ENCODE results near the gene CXXC1. TPM values are rescaled to one million over a fixed set of nuclear protein-coding genes. Genes with fewer than 3 reads are reported as not detected.

Gene CXXC1
- total RNA-seq, 2 experiments from 2014 or later, result 136 to 158 TPM

- Mint-ChIP-seq H3K27me3 (ENCODE audit: low read depth) (no peaks in the 10 kb centered on the region), H3K4me3 (peak overlapping the region; percentile 96), H3K9me3 (ENCODE audit: insufficient read depth) (no peaks in the 10 kb centered on the region), H3K36me3 (ENCODE audit: low read depth) (peaks cover 77% of the 10 kb centered on the region), H3K27ac (peak overlapping the region; percentile 94), H3K4me1 (ENCODE audit: low read depth) (peaks cover 70% of the 10 kb centered on the region)
- DNase-seq, result no peak
- ATAC-seq, result no peak
- ChIA-PET POLR2A (interaction anchor here (0.8 to 1.8 kb wide), 11 partner anchors 7 to 747 kb away, joined by 3 to 11 read pairs (median 5); partner anchors contain the start of genes CFAP53 and SMAD4), CTCF (interaction anchor here (0.8 to 3.3 kb wide), 5 partner anchors 14 to 93 kb away, joined by 3 to 50 read pairs (median 5); partner anchors contain the start of genes CFAP53 and SKA1)
These were observed 5.4 kb downstream of the CXXC1 start for GRCh38 chr18:50281972-50282520.

- H3K27ac Mint-ChIP-seq, result peak within 1 kb of the TSS; percentile 94
- peaks cover 77% of the 10 kb centered on the region for H3K36me3 Mint-ChIP-seq (ENCODE audit: low read depth)
- CTCF ChIA-PET, result interaction anchor here (0.8 to 3.3 kb wide), 7 partner anchors 10 to 93 kb away, joined by 3 to 50 read pairs (median 5); partner anchors contain the start of genes CFAP53 and SKA1
- H3K4me1 Mint-ChIP-seq (ENCODE audit: low read depth), result peaks cover 64% of the 10 kb centered on the region
- peak; percentile 97 for DNase-seq
- H3K9me3 Mint-ChIP-seq (ENCODE audit: insufficient read depth), result no peaks in the 10 kb centered on the region
- POLR2A ChIA-PET, result interaction anchor here (0.7 to 1.8 kb wide), 12 partner anchors 8 to 748 kb away, joined by 3 to 11 read pairs (median 5); partner anchors contain the start of genes CFAP53 and SMAD4
- peak; percentile 95 for ATAC-seq
- H3K4me3 Mint-ChIP-seq, result peak within 1 kb of the TSS; percentile 96
- no peaks in the 10 kb centered on the region for H3K27me3 Mint-ChIP-seq (ENCODE audit: low read depth)
These were observed 6.1 kb downstream of the CXXC1 start, which contains the start of gene MBD1 for GRCh38 chr18:50281295-50281971. Gene MBD1 (minus strand): TSS chr18:50281523. CDS start chr18:50279992, 1,531 bp downstream.

- CTCF ChIA-PET, result interaction anchor here (1.2 to 3.3 kb wide), 5 partner anchors 10 to 76 kb away, joined by 4 to 50 read pairs (median 5); partner anchors contain the start of gene CFAP53
- ATAC-seq (no peak), DNase-seq (no peak)
- Mint-ChIP-seq H3K27ac (peak overlapping the region; percentile 94), H3K4me3 (peak overlapping the region; percentile 96), H3K9me3 (ENCODE audit: insufficient read depth) (no peaks in the 10 kb centered on the region), H3K36me3 (ENCODE audit: low read depth) (peaks cover 79% of the 10 kb centered on the region), H3K27me3 (ENCODE audit: low read depth) (no peaks in the 10 kb centered on the region), H3K4me1 (ENCODE audit: low read depth) (peaks cover 59% of the 10 kb centered on the region)
- POLR2A ChIA-PET, result interaction anchor here (0.7 to 1.8 kb wide), 9 partner anchors 9 to 749 kb away, joined by 3 to 11 read pairs (median 5); partner anchors contain the start of genes CFAP53, SKA1 and SMAD4
These were observed 6.7 kb downstream of the CXXC1 start for GRCh38 chr18:50280707-50281294.

GRCh38 chr18:50279752-50280151 is 7.7 kb downstream of the CXXC1 start:
- CTCF ChIA-PET, result interaction anchor here (1.2 kb wide), 1 partner anchor 18 kb away, joined by 3 read pairs; no protein-coding TSS in a partner anchor
- H3K36me3 Mint-ChIP-seq (ENCODE audit: low read depth), result peaks cover 80% of the 10 kb centered on the region

GRCh38 chr18:50277942-50278341 is 9.6 kb downstream of the CXXC1 start:
- H3K27ac Mint-ChIP-seq, result no peak overlapping the region
- ATAC-seq (no peak), DNase-seq (no peak)
- peaks cover 78% of the 10 kb centered on the region for H3K36me3 Mint-ChIP-seq (ENCODE audit: low read depth)
- ChIA-PET POLR2A (interaction anchor here (0.7 kb wide), 1 partner anchor 19 kb away, joined by 3 read pairs; no protein-coding TSS in a partner anchor), CTCF (interaction anchor here (1.9 kb wide), 1 partner anchor 10 kb away, joined by 14 read pairs; no protein-coding TSS in a partner anchor)
- H3K4me3 Mint-ChIP-seq, result no peak overlapping the region
- no peaks in the 10 kb centered on the region for H3K9me3 Mint-ChIP-seq (ENCODE audit: insufficient read depth)
- no peaks in the 10 kb centered on the region for H3K27me3 Mint-ChIP-seq (ENCODE audit: low read depth)
- peaks cover 33% of the 10 kb centered on the region for H3K4me1 Mint-ChIP-seq (ENCODE audit: low read depth)

More at GRCh38 chr18:50279752-50280151, 7.7 kb downstream of the CXXC1 start:
- ATAC-seq (no peak), DNase-seq (no peak)
- POLR2A ChIA-PET, result no interaction called here
- Mint-ChIP-seq H3K9me3 (ENCODE audit: insufficient read depth) (no peaks in the 10 kb centered on the region), H3K4me1 (ENCODE audit: low read depth) (peaks cover 51% of the 10 kb centered on the region), H3K27ac (no peak overlapping the region), H3K27me3 (ENCODE audit: low read depth) (no peaks in the 10 kb centered on the region), H3K4me3 (peak overlapping the region; percentile 96)

- Mint-ChIP-seq H3K9me3 (ENCODE audit: insufficient read depth) (no peaks in the 10 kb centered on the region), H3K27ac (no peak overlapping the region), H3K4me1 (ENCODE audit: low read depth) (peaks cover 24% of the 10 kb centered on the region), H3K27me3 (ENCODE audit: low read depth) (no peaks in the 10 kb centered on the region), H3K4me3 (no peak overlapping the region), H3K36me3 (ENCODE audit: low read depth) (peaks cover 79% of the 10 kb centered on the region)
- ATAC-seq (no peak), DNase-seq (no peak)
- CTCF ChIA-PET, result no interaction called here
- POLR2A ChIA-PET, result no interaction called here
These were observed 11.0 kb downstream of the CXXC1 start for GRCh38 chr18:50276452-50276851.

- no peak overlapping the region for H3K4me3 Mint-ChIP-seq
- DNase-seq (no peak), ATAC-seq (no peak)
- H3K36me3 Mint-ChIP-seq (ENCODE audit: low read depth), result peaks cover 76% of the 10 kb centered on the region
- no peaks in the 10 kb centered on the region for H3K27me3 Mint-ChIP-seq (ENCODE audit: low read depth)
- CTCF ChIA-PET, result no interaction called here
- H3K4me1 Mint-ChIP-seq (ENCODE audit: low read depth), result peaks cover 21% of the 10 kb centered on the region
- peak overlapping the region; percentile 20 for H3K27ac Mint-ChIP-seq
- H3K9me3 Mint-ChIP-seq (ENCODE audit: insufficient read depth), result no peaks in the 10 kb centered on the region
- POLR2A ChIA-PET, result no interaction called here
These were observed 11.9 kb downstream of the CXXC1 start for GRCh38 chr18:50275503-50276036.

GRCh38 chr18:50274941-50275340 is 12.6 kb downstream of the CXXC1 start:
- no peaks in the 10 kb centered on the region for H3K9me3 Mint-ChIP-seq (ENCODE audit: insufficient read depth)
- H3K27me3 Mint-ChIP-seq (ENCODE audit: low read depth), result no peaks in the 10 kb centered on the region
- no peak for DNase-seq
- no peak overlapping the region for H3K27ac Mint-ChIP-seq
- ATAC-seq, result no peak
- ChIA-PET POLR2A (no interaction called here), CTCF (interaction anchor here (1.4 kb wide), 1 partner anchor 82 kb away, joined by 6 read pairs; no protein-coding TSS in a partner anchor)
- H3K36me3 Mint-ChIP-seq (ENCODE audit: low read depth), result peaks cover 75% of the 10 kb centered on the region
- H3K4me1 Mint-ChIP-seq (ENCODE audit: low read depth), result peaks cover 15% of the 10 kb centered on the region
- H3K4me3 Mint-ChIP-seq, result no peak overlapping the region

- peaks cover 11% of the 10 kb centered on the region for H3K4me1 Mint-ChIP-seq (ENCODE audit: low read depth)
- no peak overlapping the region for H3K4me3 Mint-ChIP-seq
- no peak for DNase-seq
- no peaks in the 10 kb centered on the region for H3K27me3 Mint-ChIP-seq (ENCODE audit: low read depth)
- no peak for ATAC-seq
- no peak overlapping the region for H3K27ac Mint-ChIP-seq
- ChIA-PET CTCF (interaction anchor here (1.4 kb wide), 1 partner anchor 83 kb away, joined by 6 read pairs; no protein-coding TSS in a partner anchor), POLR2A (no interaction called here)
- peaks cover 80% of the 10 kb centered on the region for H3K36me3 Mint-ChIP-seq (ENCODE audit: low read depth)
- no peaks in the 10 kb centered on the region for H3K9me3 Mint-ChIP-seq (ENCODE audit: insufficient read depth)
These were observed 13.4 kb downstream of the CXXC1 start for GRCh38 chr18:50274044-50274442.

- POLR2A ChIA-PET, result no interaction called here
- Mint-ChIP-seq H3K4me1 (ENCODE audit: low read depth) (peaks cover 11% of the 10 kb centered on the region), H3K4me3 (no peak overlapping the region), H3K36me3 (ENCODE audit: low read depth) (peaks cover 79% of the 10 kb centered on the region), H3K9me3 (ENCODE audit: insufficient read depth) (no peaks in the 10 kb centered on the region), H3K27ac (no peak overlapping the region), H3K27me3 (ENCODE audit: low read depth) (no peaks in the 10 kb centered on the region)
- ATAC-seq (no peak), DNase-seq (no peak)
- CTCF ChIA-PET, result no interaction called here
These were observed 14.1 kb downstream of the CXXC1 start for GRCh38 chr18:50273203-50274043.

- POLR2A ChIA-PET, result interaction anchor here (2.0 kb wide), 1 partner anchor 9 kb away, joined by 9 read pairs; the partner anchor contains the start of gene MBD1
- CTCF ChIA-PET, result no interaction called here
- Mint-ChIP-seq H3K4me3 (no peak overlapping the region), H3K4me1 (ENCODE audit: low read depth) (peaks cover 15% of the 10 kb centered on the region), H3K27ac (no peak overlapping the region), H3K27me3 (ENCODE audit: low read depth) (no peaks in the 10 kb centered on the region), H3K36me3 (ENCODE audit: low read depth) (peaks cover 77% of the 10 kb centered on the region), H3K9me3 (ENCODE audit: insufficient read depth) (no peaks in the 10 kb centered on the region)
- ATAC-seq (no peak), DNase-seq (no peak)
These were observed 14.9 kb downstream of the CXXC1 start for GRCh38 chr18:50272568-50272967.

All from activated CD8-positive, alpha-beta T cell treated with anti-CD3 and anti-CD28 coated beads, Interleukin-2, amount 10 ng/mL, durations not matched to agents 7 days and 5 days (primary cell).